ENCODE data around the gene ZIC5. TPM values are rescaled to one million over a fixed set of nuclear protein-coding genes. Genes with fewer than 3 reads are reported as not detected.

Gene ZIC5
- total RNA-seq, 4 donors from 2014 or later = not detected

GRCh38 chr13:99965329-99966000 is 6.1 kb downstream of the ZIC5 start:
- intact Hi-C loops (cut with DNase I; ENCODE audit: low total_unique reads) (no loop called here), in situ Hi-C loops (cut with MboI; ENCODE audit: low pct_ligation_motif_present in 1 of 4, low pct_unique_long_range_greater_than_20kb in 1 of 4, low sequenced_read_pairs in 3 of 4) (no loop called here)
- H3K9me3 ChIP-seq = no peaks in the 10 kb centered on the region
- H3K36me3 ChIP-seq = no peaks in the 10 kb centered on the region
- TF ChIP-seq CTCF (IDR thresholded peaks at IDR 0.05) (no peak), POLR2A (IDR thresholded peaks at IDR 0.05) (no peak)
- H3K4me1 ChIP-seq = peaks cover 17 to 25% (median 24%) of the 10 kb centered on the region in 4 donors
- DNase-seq = no peak
- H3K27me3 ChIP-seq = peaks cover 97% of the 10 kb centered on the region
- H3K4me3 ChIP-seq = no peak overlapping the region
- H3K27ac ChIP-seq = no peak overlapping the region
- WGBS, 2 donors (ENCODE audit: low coverage in 1 of 2) = 80% methylated on average over 1 to 9 of the region's 9 CpGs

- 13 to 30% methylated on average over 3 of the region's 3 CpGs for WGBS, 2 donors (ENCODE audit: low coverage in 1 of 2)
Observed at GRCh38 chr13:99963816-99964339, 7.7 kb downstream of the ZIC5 start.

GRCh38 chr13:99962242-99962641 is 9.3 kb downstream of the ZIC5 start:
- peaks cover 100% of the 10 kb centered on the region for H3K27me3 ChIP-seq
- intact Hi-C loops (cut with DNase I; ENCODE audit: low total_unique reads) = loop anchor here (5.0 kb wide), 1 partner anchor 865 kb away; no protein-coding TSS in a partner anchor
- 37 to 43% methylated on average over 1 of the region's 1 CpG for WGBS, 2 donors (ENCODE audit: low coverage in 1 of 2)
- H3K36me3 ChIP-seq = no peaks in the 10 kb centered on the region
- TF ChIP-seq POLR2AphosphoS5 (IDR thresholded peaks at IDR 0.05) (no peak), CTCF (IDR thresholded peaks at IDR 0.05) (no peak), EP300 (IDR thresholded peaks at IDR 0.05; ENCODE audit: low read depth) (no peak), POLR2A (IDR thresholded peaks at IDR 0.05) (no peak)
- H3K27ac ChIP-seq = no peak overlapping the region
- DNase-seq = no peak
- in situ Hi-C loops (cut with MboI; ENCODE audit: low pct_ligation_motif_present in 1 of 4, low pct_unique_long_range_greater_than_20kb in 1 of 4, low sequenced_read_pairs in 3 of 4) = no loop called here
- H3K4me3 ChIP-seq = no peak overlapping the region
- no peaks in the 10 kb centered on the region for H3K9me3 ChIP-seq
- H3K4me1 ChIP-seq = peaks cover 1 to 21% (median 15%) of the 10 kb centered on the region in 4 donors

More at GRCh38 chr13:99963816-99964339, 7.7 kb downstream of the ZIC5 start:
- peaks cover 100% of the 10 kb centered on the region for H3K27me3 ChIP-seq
- no peaks in the 10 kb centered on the region for H3K36me3 ChIP-seq
- H3K9me3 ChIP-seq = no peaks in the 10 kb centered on the region
- no peak overlapping the region for H3K27ac ChIP-seq
- DNase-seq = no peak
- in situ Hi-C loops (cut with MboI; ENCODE audit: low pct_ligation_motif_present in 1 of 4, low pct_unique_long_range_greater_than_20kb in 1 of 4, low sequenced_read_pairs in 3 of 4) (no loop called here), intact Hi-C loops (cut with DNase I; ENCODE audit: low total_unique reads) (loop anchor here (5.0 kb wide), 1 partner anchor 863 kb away; no protein-coding TSS in a partner anchor)
- TF ChIP-seq EP300 (IDR thresholded peaks at IDR 0.05; ENCODE audit: low read depth) (no peak), POLR2A (IDR thresholded peaks at IDR 0.05) (no peak), POLR2AphosphoS5 (IDR thresholded peaks at IDR 0.05) (no peak), CTCF (IDR thresholded peaks at IDR 0.05) (no peak)
- H3K4me1 ChIP-seq = peaks cover 8 to 27% (median 23%) of the 10 kb centered on the region in 4 donors
- no peak overlapping the region for H3K4me3 ChIP-seq

GRCh38 chr13:99961636-99962035 is 9.9 kb downstream of the ZIC5 start:
- no peak overlapping the region for H3K4me3 ChIP-seq
- WGBS, 2 donors (ENCODE audit: low coverage in 1 of 2) = 0 to 58% methylated on average over 1 to 8 of the region's 8 CpGs
- peaks cover 7 to 27% (median 21%) of the 10 kb centered on the region in 4 donors for H3K4me1 ChIP-seq
- H3K36me3 ChIP-seq = no peaks in the 10 kb centered on the region
- in situ Hi-C loops (cut with MboI; ENCODE audit: low pct_ligation_motif_present in 1 of 4, low pct_unique_long_range_greater_than_20kb in 1 of 4, low sequenced_read_pairs in 3 of 4) (no loop called here), intact Hi-C loops (cut with DNase I; ENCODE audit: low total_unique reads) (loop anchor here (5.0 kb wide), 1 partner anchor 866 kb away; no protein-coding TSS in a partner anchor)
- no peak overlapping the region for H3K27ac ChIP-seq
- no peaks in the 10 kb centered on the region for H3K9me3 ChIP-seq
- DNase-seq = no peak
- no peak for TF ChIP-seq EP300 (IDR thresholded peaks at IDR 0.05; ENCODE audit: low read depth)
- TF ChIP-seq POLR2A (IDR thresholded peaks at IDR 0.05) = no peak
- no peak for TF ChIP-seq CTCF (IDR thresholded peaks at IDR 0.05)
- no peak for TF ChIP-seq POLR2AphosphoS5 (IDR thresholded peaks at IDR 0.05)
- peaks cover 100% of the 10 kb centered on the region for H3K27me3 ChIP-seq

Measured in transverse colon (tissue), 4 donors.